HepG2 (cell line): Measurements from ENCODE around the gene CDH1. TPM values are rescaled to one million over a fixed set of nuclear protein-coding genes. Genes with fewer than 3 reads are reported as not detected.

Experiments used
- CERS6 ChIP-seq: sonication (generic); formaldehyde crosslinking; IDR thresholded peaks from 2 replicates; pipeline ENCODE4 v1.5.0; 2020; ENCODE audit warnings: missing genetic modification reagents
- CREM ChIP-seq, 2 experiments: sonication (generic) in 1 of 2; formaldehyde crosslinking in 1 of 2; IDR thresholded peaks; 2 replicates each; pipeline versions ENCODE4 v1.4.0 to v1.6.1; 2016 to 2020; ENCODE audit warnings: antibody characterized with exemption in 1 of 2, mild to moderate bottlenecking in 1 of 2, missing genetic modification reagents in 1 of 2
- FIP1L1 ChIP-seq: fragments of 200-400 bp; formaldehyde crosslinking; IDR thresholded peaks from 2 replicates; pipeline ENCODE4 v1.6.1; 2018; ENCODE audit warnings: low read depth, mild to moderate bottlenecking, low read length, moderate library complexity, borderline replicate concordance; ENCODE audit not compliant: insufficient read depth
- GABPA ChIP-seq, 2 experiments: IDR thresholded peaks; 2 replicates each; pipeline ENCODE4 v1.6.1; 2011 to 2016; ENCODE audit warnings: low read depth in 2 of 2, low read length in 1 of 2, missing biosample characterization in 1 of 2, missing genetic modification characterization in 1 of 2
- HDAC2 ChIP-seq: sonication (generic); formaldehyde crosslinking; IDR thresholded peaks from 2 replicates; pipeline ENCODE4 v1.4.0; 2020; ENCODE audit warnings: missing genetic modification reagents
- HOXA5 ChIP-seq: sonication (generic); formaldehyde crosslinking; IDR thresholded peaks from 2 replicates; pipeline ENCODE4 v1.4.0; 2020; ENCODE audit warnings: missing genetic modification reagents
- JUNB ChIP-seq: sonication (generic); formaldehyde crosslinking; IDR thresholded peaks from 2 replicates; pipeline ENCODE4 v1.8.0; 2022; ENCODE audit warnings: missing genetic modification reagents, mild to moderate bottlenecking, borderline replicate concordance
- MEF2D ChIP-seq: sonication (generic); formaldehyde crosslinking; IDR thresholded peaks from 2 replicates; pipeline ENCODE4 v1.5.1; 2020; ENCODE audit warnings: mild to moderate bottlenecking, missing genetic modification reagents
- MIER2 ChIP-seq: IDR thresholded peaks from 2 replicates; pipeline ENCODE4 v1.6.1; 2016; ENCODE audit warnings: missing biosample characterization, missing genetic modification reagents
- NAIF1 ChIP-seq: sonication (generic); formaldehyde crosslinking; IDR thresholded peaks from 2 replicates; pipeline ENCODE4 v1.5.0; 2020; ENCODE audit warnings: mild to moderate bottlenecking, missing genetic modification reagents, borderline replicate concordance
- PHF21A ChIP-seq: sonication (generic); formaldehyde crosslinking; IDR thresholded peaks from 2 replicates; pipeline ENCODE4 v1.5.0; 2020; ENCODE audit warnings: mild to moderate bottlenecking, missing genetic modification reagents
- RAD51 ChIP-seq: fragments of 450-650 bp; IDR thresholded peaks from 2 replicates; pipeline ENCODE4 v1.6.1; 2016; ENCODE audit warnings: borderline replicate concordance
- REPIN1 ChIP-seq: sonication (generic); formaldehyde crosslinking; IDR thresholded peaks from 2 replicates; pipeline ENCODE4 v1.8.0; 2022; ENCODE audit warnings: missing genetic modification reagents, low read depth, mild to moderate bottlenecking, borderline replicate concordance
- RNF2 ChIP-seq: fragments of 450-650 bp; conservative IDR thresholded peaks from 2 replicates; pipeline ENCODE4 v1.6.1; 2016; ENCODE audit warnings: low read depth
- THAP11 ChIP-seq: IDR thresholded peaks from 2 replicates; pipeline ENCODE4 v1.6.1; 2016; ENCODE audit warnings: missing biosample characterization, missing genetic modification reagents
- THRA ChIP-seq: sonication (generic); formaldehyde crosslinking; IDR thresholded peaks from 2 replicates; pipeline ENCODE4 v1.4.0; 2020; ENCODE audit warnings: missing genetic modification reagents, borderline replicate concordance
- TMF1 ChIP-seq: sonication (generic); formaldehyde crosslinking; IDR thresholded peaks from 2 replicates; pipeline ENCODE4 v1.8.1; 2022; ENCODE audit warnings: low read depth, missing genetic modification reagents
- UBTF ChIP-seq: sonication (generic); formaldehyde crosslinking; IDR thresholded peaks from 2 replicates; pipeline ENCODE4 v1.4.0; 2020; ENCODE audit warnings: mild to moderate bottlenecking, missing genetic modification reagents
- ZBTB34 ChIP-seq: sonication (generic); formaldehyde crosslinking; IDR thresholded peaks from 2 replicates; pipeline ENCODE4 v1.8.0; 2022; ENCODE audit warnings: mild to moderate bottlenecking, missing genetic modification reagents
- ZBTB42 ChIP-seq: sonication (generic); formaldehyde crosslinking; IDR thresholded peaks from 2 replicates; pipeline ENCODE4 v1.5.0; 2020; ENCODE audit warnings: mild to moderate bottlenecking, missing genetic modification reagents
- ZNF274 ChIP-seq: sonication (generic); formaldehyde crosslinking; IDR thresholded peaks from 2 replicates; pipeline ENCODE4 v1.5.1; 2020; ENCODE audit warnings: mild to moderate bottlenecking, missing genetic modification reagents
- ZNF333 ChIP-seq: sonication (generic); formaldehyde crosslinking; IDR thresholded peaks from 2 replicates; pipeline ENCODE4 v1.4.0; 2020; ENCODE audit warnings: mild to moderate bottlenecking, missing genetic modification reagents, borderline replicate concordance
- ZNF792 ChIP-seq: IDR thresholded peaks from 2 replicates; pipeline ENCODE4 v1.6.1; 2016
- ZNF879 ChIP-seq: sonication (generic); formaldehyde crosslinking; IDR thresholded peaks from 2 replicates; pipeline ENCODE4 v1.8.1; 2023; ENCODE audit warnings: missing genetic modification reagents
- polyA plus RNA-seq, 8 experiments: library from polyadenylated mRNA; depleted of rRNA in 3 of 8; stranded (reverse) in 7 of 8; unstranded in 1 of 8; fragments of >200 nt; fragmentation: Illumina TruSeq in 4 of 8; extraction: Trizol in 4 of 8; gene quantifications; 2 replicates each; pipeline versions ENCODE4 v1.2.1 to v1.2.3, GENCODE V29; 2011 to 2016; ENCODE audit warnings: low read depth in 4 of 8, missing spikeins in 1 of 8, mixed read lengths in 1 of 8; ENCODE audit not compliant: insufficient read depth in 1 of 8
- total RNA-seq, 5 experiments: library from RNA; depleted of rRNA; stranded (reverse); fragments of >200 nt; fragmentation: Illumina TruSeq; extraction: Trizol; gene quantifications; 2 replicates each; pipeline ENCODE4 v1.2.3, GENCODE V29; 2016; ENCODE audit warnings: low read depth in 1 of 5

The CDH1 gene
- total and polyA plus RNA-seq, 2 of the 13 experiments (the other 11 are each of a cell fraction or from before 2014, with no cell fraction given), result 0.95 to 9.8 TPM

- TF ChIP-seq ZNF274 (CRISPR knock-in tag), result peak; percentile 58; the same call in 1 of the 2 replicates
- TF ChIP-seq RAD51, result no peak
- TF ChIP-seq HDAC2 (CRISPR knock-in tag), result peak; percentile 98
- peak; percentile 97 for TF ChIP-seq JUNB (CRISPR knock-in tag)
- TF ChIP-seq THRA, result peak; percentile 85; the same call in 1 of the 2 replicates
- TF ChIP-seq TMF1 (CRISPR knock-in tag), result no peak
- peak; percentile 93 for TF ChIP-seq ZNF792 (CRISPR knock-in tag)
- peak; percentile 83 for TF ChIP-seq CREM (IDR thresholded peaks at IDR 0.05)
- TF ChIP-seq CREM (CRISPR knock-in tag; IDR thresholded peaks at IDR 0.05), result no peak
- TF ChIP-seq CERS6, result no peak
- TF ChIP-seq NAIF1 (CRISPR knock-in tag), result peak; percentile 82; the same call in 1 of the 2 replicates
- TF ChIP-seq ZBTB42 (CRISPR knock-in tag), result no peak
- TF ChIP-seq UBTF (CRISPR knock-in tag), result peak; percentile 78
- TF ChIP-seq ZBTB34 (CRISPR knock-in tag), result peak; percentile 92
- TF ChIP-seq MEF2D (CRISPR knock-in tag), result peak; percentile 91
- TF ChIP-seq THAP11 (CRISPR knock-in tag), result peak; percentile 79
- no peak for TF ChIP-seq GABPA (IDR thresholded peaks at IDR 0.05; ENCODE audit: low read depth, low read length)
- peak; percentile 67 for TF ChIP-seq GABPA (CRISPR knock-in tag; IDR thresholded peaks at IDR 0.05; ENCODE audit: low read depth)
- peak; percentile 85 for TF ChIP-seq ZNF879 (CRISPR knock-in tag)
- peak; percentile 90; the same call in 1 of the 2 replicates for TF ChIP-seq HOXA5
- peak; percentile 84; the same call in 1 of the 2 replicates for TF ChIP-seq MIER2 (CRISPR knock-in tag)
- peak; percentile 97 for TF ChIP-seq PHF21A (CRISPR knock-in tag)
- no peak for TF ChIP-seq ZNF333 (CRISPR knock-in tag)
- no peak for TF ChIP-seq RNF2
- 0 out of 2 replicates have a peak, but pooled peaks have one; percentile 59 for TF ChIP-seq FIP1L1
- TF ChIP-seq REPIN1 (CRISPR knock-in tag), result peak; percentile 91; the same call in 1 of the 2 replicates
Measured at GRCh38 chr16:68744744-68745280, 7.7 kb downstream of the CDH1 start (continued).
